ENCODE results near the gene PISD. TPM values are rescaled to one million over a fixed set of nuclear protein-coding genes. Genes with fewer than 3 reads are reported as not detected.

Gene PISD
- total RNA-seq, 1 experiment from 2014 or later: 40.3 TPM

DNA sequence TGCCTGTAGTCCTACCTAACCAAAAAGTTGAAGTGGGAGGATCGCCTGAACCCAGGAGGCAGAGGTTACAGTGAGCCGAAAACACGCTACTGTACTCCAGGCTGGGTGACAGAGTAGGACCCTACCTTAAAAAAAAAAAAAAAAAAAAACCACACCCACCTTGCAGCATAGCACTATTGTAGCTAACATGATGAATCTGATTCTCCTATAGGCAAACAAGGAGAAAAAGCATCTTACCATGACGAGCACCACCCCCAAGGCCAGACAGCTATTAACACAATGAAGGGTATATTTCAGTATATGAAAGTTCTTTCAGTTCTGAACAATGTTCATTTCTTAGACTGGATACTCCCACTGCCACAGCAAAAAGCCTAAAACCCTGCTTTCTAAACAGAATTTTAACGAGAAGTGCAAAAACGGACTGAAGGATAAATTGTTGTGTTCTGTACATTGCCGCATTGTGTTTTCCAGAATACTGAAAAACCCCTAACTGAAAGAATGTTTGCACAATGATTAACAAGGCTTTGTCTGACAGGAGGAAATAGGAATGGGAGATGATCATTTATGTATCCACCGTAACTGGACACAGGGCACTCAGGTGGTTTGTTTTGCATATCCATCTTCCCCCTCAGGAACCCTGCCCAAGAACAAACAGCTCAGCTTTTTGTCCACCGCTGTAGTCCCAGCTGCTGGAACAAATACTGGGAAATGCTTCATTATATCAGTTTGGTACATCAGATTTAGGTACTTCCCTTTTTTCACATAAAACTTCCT lies 8.9 kb downstream of the PISD start:
- no peak for DNase-seq (ENCODE audit: low read depth)

DNA sequence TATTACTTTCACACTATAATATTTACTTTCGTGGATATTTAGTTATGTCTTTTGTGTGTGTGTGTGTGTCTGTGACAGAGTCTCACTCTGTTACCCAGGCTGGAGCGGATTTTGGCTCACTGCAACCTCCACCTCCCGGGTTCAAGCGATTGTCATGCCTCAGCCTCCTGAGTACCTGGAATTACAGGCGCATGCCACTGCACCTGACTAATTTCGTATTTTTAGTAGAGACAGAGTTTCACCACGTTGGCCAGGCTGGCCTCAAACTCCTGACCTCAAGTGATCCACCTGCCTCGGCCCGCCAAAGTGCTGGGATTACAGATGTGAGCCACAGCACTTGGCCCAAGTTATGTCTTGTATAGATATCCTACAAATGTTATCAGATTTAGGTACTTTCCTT lies 9.9 kb downstream of the PISD start:
- no peak for DNase-seq (ENCODE audit: low read depth)

DNA sequence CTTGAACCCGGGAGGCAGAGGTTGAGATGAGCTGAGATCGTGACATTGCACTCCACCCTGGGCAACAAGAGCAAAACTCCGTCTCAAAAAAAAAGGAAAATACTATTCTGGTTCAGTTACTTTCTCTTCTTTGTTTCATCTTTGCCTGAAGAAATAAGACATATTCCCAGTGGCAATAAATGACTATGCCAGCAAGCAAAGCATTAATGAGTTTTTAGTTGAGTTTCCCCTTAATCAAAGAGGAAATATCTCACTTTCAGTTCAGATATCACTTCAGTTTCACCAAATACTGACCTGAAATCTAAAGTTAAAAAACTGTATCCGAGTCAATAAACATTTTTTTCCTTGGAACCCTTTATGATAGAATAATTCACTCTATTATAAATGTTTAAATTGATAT lies 10.4 kb downstream of the PISD start:
- no peak for DNase-seq (ENCODE audit: low read depth)

DNA sequence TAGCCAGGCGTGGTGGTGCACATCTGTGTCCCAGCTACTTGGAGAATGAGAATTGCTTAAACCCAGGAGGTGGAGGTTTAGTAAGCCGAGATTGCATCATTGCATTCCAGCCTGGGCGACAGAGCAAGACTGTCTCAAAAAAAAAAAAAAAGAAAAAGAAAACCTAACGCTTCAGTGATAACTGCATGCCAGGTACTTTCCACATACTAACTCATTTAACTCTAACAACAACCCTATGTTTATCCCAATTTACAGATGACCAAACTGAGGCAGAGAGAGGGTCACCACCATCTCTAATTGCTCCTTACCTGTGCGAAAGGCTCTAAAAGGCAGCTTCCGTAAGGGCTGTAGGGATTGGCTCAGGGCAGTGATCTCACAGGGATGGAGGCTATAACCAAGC lies 11.6 kb downstream of the PISD start:
- peak; percentile 72 for DNase-seq (ENCODE audit: low read depth)

DNA sequence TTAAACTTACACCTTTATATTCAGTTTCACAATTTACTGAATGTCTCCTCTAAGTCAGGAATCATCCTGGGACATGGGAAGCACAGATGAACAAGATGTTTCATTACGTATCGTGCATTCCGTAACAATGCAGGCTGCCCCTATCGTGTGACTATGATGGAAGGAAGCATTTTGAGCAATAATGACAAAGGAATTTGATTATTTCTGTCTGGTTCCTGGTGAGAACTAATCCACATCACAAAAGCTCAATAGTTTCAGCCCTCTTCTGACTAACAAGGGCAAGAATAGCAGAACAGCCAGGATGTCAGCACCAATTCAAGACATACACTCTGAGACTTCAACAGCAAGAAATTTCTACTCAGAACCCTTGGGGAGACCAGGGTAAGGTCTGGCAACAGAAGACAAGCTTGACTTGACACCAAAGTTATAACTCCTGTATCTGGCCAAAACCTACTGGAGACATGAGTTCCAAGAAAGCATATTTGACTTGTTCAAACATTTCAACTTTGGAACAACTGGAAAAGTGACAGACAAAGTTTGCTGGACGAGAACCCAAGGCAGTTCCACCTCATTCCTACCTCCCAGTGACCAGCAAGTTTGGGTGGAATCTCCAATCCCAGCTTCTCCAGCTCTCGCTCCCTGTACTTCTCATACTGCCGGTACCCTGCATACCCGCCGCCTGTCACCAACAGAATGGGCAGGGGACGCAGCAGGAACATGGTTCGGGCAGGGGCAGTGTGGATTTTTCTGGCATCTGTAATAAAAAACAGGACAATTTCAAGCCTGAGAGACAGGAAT lies 14.3 kb downstream of the PISD start:
- DNase-seq (ENCODE audit: low read depth): no peak

DNA sequence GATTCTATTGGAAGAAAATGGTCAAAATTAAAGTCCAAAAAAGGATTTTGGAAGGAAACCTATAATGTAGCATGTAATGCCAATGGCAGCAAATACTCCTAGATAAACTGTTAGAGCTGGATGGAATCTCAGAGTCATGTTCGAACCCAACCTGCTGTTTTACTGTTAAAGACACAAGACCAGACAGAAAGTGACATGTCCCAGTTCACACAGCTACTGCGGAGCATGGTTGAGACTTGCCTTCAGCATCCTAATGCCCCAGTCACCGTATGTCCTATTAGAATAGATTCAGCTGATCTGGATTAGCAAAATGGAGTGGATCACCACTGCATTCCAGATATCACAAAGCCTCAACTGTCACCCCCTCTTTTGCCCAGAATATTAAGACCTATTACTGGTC lies 14.9 kb downstream of the PISD start:
- DNase-seq (ENCODE audit: low read depth): no peak

DNA sequence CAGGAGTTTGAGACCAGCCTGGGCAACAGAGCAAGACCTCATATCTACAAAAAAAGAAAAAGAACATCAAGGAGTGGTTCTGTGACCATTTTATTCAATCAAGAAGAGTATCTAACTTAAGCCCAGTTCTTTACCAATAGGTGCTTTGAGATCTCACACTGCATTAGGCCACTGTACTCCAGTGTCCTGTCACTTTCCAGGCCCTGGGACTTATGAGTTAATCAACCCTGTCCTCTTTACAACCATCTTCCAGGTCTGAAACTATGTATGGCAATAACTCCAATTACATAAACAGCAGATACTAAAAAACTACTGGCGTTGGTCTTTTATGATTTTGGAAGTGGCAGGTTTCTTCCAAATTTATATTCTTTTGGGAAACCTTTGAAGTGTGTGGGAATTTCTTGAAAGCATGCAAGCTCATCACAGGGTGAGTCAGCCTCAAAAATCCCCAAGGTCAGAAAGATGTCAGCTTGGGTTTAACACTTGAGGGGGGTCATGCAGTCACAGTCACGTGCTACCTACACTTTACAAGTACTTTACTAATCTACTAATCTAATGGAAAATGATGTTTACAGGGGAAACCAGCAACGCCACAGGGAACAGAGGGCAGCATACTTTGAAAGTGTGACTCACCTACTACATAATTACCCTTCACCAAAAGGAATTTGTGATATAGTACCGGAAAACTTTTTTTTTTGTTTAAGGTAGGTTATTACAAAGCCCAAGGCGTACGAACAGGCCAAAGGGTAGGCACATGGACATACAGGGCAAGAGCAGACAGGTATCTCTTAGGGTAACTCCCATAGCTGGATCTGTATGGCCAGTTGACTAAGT lies 15.6 kb downstream of the PISD start:
- peak; percentile 95 for DNase-seq (ENCODE audit: low read depth)

DNA sequence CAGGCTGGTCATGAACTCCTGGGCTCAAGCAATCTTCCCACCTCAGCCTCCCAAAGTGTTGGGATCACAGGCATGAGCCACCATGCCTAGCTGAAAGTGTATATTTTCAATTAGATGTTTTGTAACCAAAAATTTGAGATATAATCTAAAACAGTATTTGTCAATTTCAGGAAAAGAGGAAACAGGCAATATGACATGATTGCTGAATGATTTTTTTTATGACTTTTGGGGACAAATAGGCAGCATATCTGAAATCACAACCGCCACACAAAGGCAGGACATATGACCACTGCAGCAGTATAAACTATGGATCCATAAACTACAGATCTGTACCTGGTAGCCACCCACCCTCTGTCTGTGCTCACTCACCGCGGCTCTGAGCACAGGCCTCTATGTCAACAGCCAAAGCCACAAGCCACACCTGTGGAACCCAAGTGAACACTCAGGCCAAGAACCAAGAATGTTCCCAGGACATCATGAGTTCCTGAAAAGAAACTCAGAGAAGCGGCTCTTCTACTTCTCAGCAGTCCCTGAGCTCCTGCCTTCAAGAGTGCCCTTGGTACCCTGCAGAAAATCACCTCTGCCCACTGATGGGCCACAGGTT lies 22.5 kb downstream of the PISD start:
- DNase-seq (ENCODE audit: low read depth): no peak

DNA sequence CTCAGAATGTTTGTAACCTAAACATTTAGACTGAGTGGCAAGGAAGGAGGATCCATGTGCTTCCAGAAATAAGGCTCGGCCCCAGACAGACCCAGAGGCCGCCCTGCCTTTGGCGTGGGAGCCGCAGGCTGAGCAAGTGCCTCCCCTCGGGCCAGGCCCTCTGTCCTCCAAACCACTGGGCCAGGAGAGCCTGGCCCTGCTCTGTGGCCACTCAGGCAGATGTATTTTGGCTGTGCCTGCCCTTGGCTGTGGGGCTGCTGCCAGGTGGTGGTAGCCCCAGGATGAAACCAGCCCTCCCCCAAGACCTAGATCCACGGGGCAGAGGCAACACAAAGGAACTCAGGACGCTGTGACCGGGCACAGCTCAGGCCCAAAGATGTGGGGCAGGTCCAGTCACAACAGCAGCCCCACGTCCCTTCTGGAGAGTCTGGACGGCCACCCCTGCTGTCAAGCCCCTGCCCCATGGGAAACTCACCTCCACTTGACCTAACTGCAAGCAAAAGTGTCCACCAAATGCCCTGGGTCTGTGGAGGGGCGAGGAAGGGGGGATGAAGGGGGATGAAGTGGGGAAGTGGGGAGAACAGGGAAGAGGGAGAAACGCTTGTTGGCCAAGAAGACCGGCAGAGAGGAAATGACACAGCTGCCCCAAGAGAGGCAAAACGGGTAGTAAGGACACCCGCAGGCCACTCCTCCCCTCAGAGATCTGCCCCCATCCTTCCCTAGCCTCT lies 24.0 kb downstream of the PISD start:
- DNase-seq (ENCODE audit: low read depth): peak; percentile 49

DNA sequence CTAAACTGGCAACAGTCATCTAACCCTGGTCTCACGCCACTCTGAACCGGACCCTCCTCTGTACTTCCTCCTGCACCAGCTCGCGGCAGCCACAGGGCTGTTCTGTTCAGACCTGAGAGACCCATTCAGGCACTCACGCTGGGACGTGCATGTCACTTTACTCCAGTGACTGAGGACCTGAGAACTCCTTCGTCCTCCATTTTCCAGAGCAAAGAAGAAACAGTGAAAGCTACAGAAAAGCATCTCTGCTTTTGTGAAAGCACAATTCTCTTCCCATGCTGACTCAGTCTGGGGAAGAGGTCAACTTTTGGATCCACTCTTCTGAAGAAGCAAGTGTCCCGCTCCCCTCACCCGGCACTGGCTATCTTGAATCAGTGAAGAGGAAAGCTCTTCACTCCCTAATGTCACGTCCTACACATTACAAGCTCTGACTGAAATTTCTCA lies 24.5 kb downstream of the PISD start:
- no peak for DNase-seq (ENCODE audit: low read depth)

DNA sequence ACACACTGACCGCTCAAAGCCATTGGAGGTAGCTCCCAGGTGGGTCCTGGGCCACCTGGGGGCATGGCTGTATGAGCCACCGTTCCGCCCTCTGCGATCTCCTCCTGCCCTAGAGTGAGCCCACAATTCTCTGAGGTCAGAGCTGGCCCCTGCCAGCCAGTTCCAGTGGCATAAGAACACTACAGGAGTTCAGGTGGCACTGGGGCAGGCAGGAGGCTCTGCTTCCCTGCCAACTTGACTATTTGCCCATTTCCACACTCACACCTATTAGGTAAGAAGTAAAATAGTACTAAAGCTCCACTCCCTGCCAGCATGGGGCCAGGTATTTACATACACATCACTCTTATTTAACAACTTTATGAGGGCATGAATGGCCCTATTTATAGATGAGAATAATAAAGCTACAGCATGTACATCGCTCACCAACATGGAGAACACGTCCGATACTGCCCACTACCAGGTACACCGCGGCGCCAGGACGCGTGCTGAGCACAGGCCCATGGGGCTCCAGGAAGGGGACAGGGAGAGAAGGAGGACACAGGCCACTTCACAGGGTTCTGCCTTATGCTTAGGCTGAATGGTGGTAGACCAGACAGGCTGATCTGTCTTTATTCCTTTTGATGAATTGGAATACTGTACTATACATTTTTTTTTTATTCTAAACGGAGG lies 26.2 kb downstream of the PISD start:
- DNase-seq (ENCODE audit: low read depth): no peak

DNA sequence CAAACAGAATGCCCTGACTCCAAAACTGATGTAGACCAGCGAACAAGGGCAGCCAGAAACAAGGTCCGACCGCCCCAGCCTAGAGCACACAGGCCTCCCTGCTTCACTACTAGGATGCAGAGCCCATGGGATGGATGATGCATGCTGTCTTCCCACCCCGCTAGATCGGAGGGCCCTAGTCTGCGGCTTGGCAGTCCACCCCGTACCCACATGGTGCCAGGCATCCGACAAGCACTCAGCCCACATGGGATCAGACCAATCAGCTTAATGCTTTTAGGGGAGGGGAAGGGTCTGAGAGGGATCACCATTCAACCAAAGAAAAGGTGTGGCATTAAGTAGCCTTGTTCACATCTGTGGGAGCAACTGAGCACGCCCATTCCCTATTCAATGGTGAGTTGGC lies 30.6 kb downstream of the PISD start:
- peak; percentile 35 for DNase-seq (ENCODE audit: low read depth)

DNA sequence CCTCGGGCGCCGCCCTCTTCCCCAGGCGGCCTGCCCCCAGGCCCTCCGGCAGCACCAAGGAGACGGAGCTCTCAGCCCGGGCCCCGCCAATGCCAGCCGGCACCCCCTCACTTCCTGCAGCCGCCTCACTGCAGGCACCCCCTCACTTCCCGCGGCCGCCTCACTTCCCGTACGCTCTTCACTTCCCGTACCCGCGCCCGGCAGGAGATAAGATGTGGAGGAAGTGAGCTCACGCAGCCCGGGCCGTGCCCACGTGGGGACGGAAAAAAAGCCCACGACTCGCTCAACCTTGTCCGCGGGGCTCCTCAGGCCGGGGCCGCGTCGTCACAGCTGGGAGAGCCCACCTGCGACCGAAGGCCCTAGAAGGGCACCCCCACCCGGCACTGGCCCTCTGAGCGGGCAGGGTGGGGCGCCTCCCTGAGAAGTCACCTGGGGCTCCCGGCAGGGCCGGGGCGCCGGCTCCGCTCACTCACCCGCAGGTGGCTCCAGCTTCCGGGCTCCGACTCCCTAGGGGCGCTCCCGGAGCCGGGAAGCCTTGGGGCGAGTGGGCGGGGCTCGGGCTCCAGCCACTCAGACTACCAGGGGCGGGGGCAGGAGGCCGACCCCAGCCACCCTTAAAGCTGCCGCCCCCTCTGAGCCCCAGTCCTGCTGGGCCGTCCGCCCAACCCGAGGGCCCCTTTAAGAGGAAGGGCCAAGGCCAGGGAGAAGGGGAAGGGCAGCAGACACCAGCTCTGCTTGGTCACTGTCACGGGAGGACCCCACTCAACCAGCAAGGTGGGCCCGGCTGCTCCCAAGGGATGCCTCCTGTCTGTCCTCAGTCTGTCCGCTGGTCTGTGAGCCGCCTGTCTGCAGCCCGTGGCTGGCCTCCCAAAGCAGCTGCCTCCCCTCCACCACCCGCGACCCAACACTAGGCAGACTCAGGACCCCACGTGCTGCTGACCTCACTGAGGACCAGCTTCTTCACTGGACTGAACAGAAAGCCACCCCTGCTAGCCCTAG lies 31.4 kb downstream of the PISD start:
- peak; percentile 93 for DNase-seq (ENCODE audit: low read depth)

DNA sequence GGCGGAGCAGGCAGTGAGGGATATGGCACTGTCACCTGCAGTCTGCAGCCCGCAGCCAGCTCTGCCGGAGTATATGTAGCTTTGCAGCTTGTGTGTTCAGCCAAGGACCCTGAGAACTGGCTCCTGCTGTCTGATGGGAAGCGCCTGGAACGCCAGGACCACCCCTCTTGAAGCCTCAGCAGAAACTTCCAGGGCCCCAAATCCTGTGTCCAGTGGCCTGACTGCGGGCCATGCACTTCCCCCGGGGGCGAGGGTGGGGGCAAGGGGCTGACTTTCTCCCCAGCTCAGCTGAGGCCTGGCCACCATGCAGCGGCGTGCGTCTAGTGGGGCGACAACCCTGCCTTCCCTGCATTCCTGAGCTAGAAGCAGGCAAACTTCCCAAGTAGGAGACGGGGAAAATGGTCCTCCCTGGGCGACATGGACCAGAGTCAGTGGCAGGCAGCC lies 32.3 kb downstream of the PISD start:
- DNase-seq (ENCODE audit: low read depth): no peak

DNA sequence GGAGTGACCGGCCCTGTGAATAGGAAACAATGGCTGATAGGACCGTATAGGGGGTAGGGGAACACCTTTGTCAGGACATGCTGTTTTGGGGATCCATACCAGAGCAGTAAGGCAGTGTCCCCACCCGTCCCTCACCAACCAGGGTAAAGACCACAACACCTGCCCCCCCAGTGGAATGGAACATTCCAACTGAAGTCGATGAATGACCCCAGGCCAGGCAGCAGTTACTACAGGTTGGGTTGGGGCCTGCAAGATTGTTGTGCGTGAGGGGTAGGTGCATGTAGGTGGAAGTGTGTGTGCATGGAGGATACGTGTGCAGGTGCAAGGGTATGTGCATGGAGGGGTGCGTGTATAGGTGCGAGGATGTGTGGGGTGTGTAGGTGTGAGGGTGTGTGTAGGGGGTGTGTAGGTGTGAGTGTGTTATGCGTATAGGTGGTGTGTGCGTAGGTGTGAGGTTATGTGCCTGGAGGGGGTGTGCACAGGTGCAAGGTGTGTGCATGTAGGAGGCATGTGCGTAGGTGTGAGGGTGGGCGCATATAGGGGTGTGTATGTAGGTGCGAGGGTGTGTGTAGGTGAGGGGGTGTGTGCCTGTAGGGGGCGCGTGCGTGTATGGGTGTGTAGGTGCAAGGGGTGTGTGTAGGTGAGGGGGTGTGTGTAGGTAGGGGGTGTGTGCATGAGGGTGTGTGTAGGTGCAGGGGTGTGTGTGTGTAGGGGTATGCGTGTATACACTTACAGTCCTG lies 32.9 kb downstream of the PISD start:
- no peak for DNase-seq (ENCODE audit: low read depth)

DNA sequence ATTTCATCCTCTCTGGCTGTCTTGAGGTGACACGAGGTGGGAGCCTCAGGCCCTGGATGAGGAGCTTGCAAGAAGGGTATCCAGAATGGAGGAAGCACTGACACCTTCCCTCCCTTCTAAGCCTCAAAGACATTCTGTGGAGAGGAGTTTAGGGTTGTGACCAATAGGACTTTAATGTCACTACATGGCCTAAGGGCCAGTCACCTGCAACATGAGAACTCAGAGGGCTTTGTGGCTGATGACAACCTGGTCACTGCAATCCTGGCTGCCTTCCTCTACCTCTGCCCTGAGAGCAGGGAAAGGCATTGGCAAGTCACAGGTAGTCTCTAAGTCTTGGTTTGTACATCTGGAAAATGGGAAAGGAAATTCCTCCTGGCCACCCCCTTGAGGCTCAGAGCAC lies 33.7 kb downstream of the PISD start:
- no peak for DNase-seq (ENCODE audit: low read depth)

DNA sequence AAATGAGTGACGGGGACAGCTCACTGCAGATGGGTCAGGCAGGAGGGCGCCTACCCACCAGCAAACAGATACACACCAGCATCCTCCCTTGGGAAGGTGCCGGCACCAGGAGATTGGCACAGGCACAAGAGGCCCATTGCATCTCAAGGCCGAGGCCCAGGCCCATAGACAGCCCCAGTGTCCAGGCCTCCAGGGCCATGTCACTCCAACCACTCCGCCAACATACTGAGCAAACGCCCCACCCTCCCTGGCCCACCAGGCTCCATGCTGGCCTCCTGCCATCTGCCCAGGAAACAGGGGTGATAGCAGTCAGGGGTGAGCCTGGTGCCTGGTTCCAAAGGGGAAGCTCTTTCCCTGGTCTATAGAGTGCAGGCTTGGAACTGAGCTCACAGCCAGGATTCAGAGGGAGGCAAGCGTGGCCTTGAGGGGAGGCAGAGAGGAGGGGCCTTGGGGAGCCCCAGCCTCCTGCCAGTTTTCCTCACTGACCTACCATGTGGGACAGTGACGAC lies 34.7 kb downstream of the PISD start:
- DNase-seq (ENCODE audit: low read depth): no peak

DNA sequence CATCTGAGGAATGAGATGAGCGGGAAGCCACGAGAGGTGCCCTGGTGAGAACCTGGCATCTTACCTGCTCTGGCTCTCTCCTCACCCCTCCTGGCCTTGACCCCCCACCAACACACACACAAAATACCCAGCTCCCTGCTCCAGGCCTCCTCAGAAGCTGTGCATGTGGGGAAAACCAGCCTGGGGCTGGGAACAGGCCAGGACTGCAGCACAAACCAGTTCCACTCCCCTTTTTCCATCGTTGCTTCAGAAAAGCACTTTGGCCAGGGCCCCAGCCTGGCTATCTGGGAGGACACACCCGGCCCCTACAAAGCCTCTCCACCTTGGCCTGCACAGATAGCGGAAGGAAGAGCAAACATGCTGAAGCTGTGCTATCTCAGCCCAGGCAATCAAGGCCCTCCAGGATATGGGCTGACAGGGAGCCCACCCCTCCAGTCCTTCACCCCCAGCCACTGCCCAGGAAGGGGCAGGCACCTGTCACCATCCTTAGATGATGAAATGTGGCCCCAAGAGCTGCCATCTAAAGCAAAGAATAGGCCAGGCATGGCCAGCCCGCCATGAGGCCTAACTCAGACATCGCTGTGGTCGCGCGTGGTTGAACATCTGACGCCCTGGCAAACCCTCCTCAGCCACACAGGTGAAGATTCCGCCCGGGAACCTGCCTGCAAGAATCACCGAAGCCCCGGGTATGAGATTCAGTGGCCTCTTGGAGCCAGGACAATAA lies 35.4 kb downstream of the PISD start:
- DNase-seq (ENCODE audit: low read depth): no peak

Measured in Daoy (cell line).